Neutrophil (primary cell): ENCODE results near the gene RHD.

ENCODE experiments used
- H3K27ac ChIP-seq: fragments of 200-600 bp; sonication (generic); 2 replicates; pipeline ENCODE4 v1.5.1; 2016; ENCODE audit warnings: mild to moderate bottlenecking, moderate library complexity
- H3K27me3 ChIP-seq: fragments of 200-600 bp; sonication (generic); 2 replicates; pipeline ENCODE4 v1.6.0; 2016; ENCODE audit warnings: mild to moderate bottlenecking
- H3K36me3 ChIP-seq: fragments of 200-600 bp; sonication (generic); 2 replicates; pipeline ENCODE4 v1.5.1; 2017
- H3K4me1 ChIP-seq, 2 experiments: fragments of 200-600 bp in 1 of 2; sonication (generic) in 1 of 2; 1 replicate in 1 of 2; 2 replicates in 1 of 2; pipeline versions ENCODE4 v1.5.1 to v1.6.1; 2013 to 2016; ENCODE audit warnings: low read depth in 1 of 2, low read length in 1 of 2, mild to moderate bottlenecking in 1 of 2, moderate library complexity in 1 of 2; ENCODE audit not compliant: control insufficient read depth in 1 of 2, insufficient read depth in 1 of 2
- H3K4me3 ChIP-seq, 2 experiments: fragments of 200-600 bp in 1 of 2; sonication (generic) in 1 of 2; 1 replicate in 1 of 2; 2 replicates in 1 of 2; pipeline ENCODE4 v1.5.1; 2013 to 2016; ENCODE audit warnings: low read depth in 1 of 2, low read length in 1 of 2, mild to moderate bottlenecking in 1 of 2, moderate library complexity in 1 of 2
- H3K9me3 ChIP-seq: fragments of 200-600 bp; sonication (generic); 2 replicates; pipeline ENCODE4 v1.5.1; 2016
- TF ChIP-seq, protein P1 (sequence below): fragments of 200-600 bp; sonication (generic); IDR thresholded peaks from 2 replicates; pipeline ENCODE4 v1.5.1; 2016; ENCODE audit warnings: antibody characterized with exemption

The RHD gene

DNA sequence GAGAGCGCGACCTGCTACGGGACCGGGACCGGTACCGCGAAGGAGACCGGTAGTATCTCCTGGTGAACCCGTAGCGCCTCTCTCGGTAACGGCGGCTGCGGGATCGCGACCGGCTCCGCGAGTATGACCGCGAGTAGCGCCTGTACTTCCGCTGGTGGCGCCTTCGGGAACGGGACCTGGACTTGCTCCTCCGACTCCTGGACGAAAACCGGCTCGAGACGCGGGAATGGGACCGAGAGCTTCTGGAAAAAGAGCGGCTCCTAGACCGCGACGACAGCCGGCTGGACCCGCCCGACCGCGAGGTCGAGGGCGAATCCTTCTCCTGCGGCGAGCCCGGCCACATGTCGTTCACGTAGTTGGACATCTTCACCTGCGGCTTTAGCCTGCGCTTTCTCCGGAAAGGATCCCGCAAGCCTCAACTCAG is 25.7 kb upstream of the RHD start:
- Histone ChIP-seq H3K4me3 (peak overlapping the region; percentile 86 to 97), H3K27me3 (no peaks in the 10 kb centered on the region), H3K27ac (peak overlapping the region; percentile 95), H3K9me3 (peaks cover 6% of the 10 kb centered on the region), H3K4me1 (peaks cover 48 to 52% of the 10 kb centered on the region in 2 experiments), H3K36me3 (peaks cover 51% of the 10 kb centered on the region)
- TF ChIP-seq, protein P1, sequence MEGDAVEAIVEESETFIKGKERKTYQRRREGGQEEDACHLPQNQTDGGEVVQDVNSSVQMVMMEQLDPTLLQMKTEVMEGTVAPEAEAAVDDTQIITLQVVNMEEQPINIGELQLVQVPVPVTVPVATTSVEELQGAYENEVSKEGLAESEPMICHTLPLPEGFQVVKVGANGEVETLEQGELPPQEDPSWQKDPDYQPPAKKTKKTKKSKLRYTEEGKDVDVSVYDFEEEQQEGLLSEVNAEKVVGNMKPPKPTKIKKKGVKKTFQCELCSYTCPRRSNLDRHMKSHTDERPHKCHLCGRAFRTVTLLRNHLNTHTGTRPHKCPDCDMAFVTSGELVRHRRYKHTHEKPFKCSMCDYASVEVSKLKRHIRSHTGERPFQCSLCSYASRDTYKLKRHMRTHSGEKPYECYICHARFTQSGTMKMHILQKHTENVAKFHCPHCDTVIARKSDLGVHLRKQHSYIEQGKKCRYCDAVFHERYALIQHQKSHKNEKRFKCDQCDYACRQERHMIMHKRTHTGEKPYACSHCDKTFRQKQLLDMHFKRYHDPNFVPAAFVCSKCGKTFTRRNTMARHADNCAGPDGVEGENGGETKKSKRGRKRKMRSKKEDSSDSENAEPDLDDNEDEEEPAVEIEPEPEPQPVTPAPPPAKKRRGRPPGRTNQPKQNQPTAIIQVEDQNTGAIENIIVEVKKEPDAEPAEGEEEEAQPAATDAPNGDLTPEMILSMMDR = no peak

GRCh38 chr1:25247024-25247828 is 25.1 kb upstream of the RHD start, which contains the start of gene RSRP1:
Gene RSRP1 (minus strand): TSS chr1:25247454. CDS start chr1:25246963, 491 bp downstream.
- Histone ChIP-seq H3K4me3 (peak within 1 kb of the TSS; percentile 86 to 97), H3K36me3 (peaks cover 45% of the 10 kb centered on the region), H3K27ac (peak within 1 kb of the TSS; percentile 95), H3K27me3 (no peaks in the 10 kb centered on the region), H3K9me3 (peaks cover 6% of the 10 kb centered on the region), H3K4me1 (peaks cover 43 to 47% of the 10 kb centered on the region in 2 experiments)
- TF ChIP-seq, protein P1 = peak; percentile 63

DNA sequence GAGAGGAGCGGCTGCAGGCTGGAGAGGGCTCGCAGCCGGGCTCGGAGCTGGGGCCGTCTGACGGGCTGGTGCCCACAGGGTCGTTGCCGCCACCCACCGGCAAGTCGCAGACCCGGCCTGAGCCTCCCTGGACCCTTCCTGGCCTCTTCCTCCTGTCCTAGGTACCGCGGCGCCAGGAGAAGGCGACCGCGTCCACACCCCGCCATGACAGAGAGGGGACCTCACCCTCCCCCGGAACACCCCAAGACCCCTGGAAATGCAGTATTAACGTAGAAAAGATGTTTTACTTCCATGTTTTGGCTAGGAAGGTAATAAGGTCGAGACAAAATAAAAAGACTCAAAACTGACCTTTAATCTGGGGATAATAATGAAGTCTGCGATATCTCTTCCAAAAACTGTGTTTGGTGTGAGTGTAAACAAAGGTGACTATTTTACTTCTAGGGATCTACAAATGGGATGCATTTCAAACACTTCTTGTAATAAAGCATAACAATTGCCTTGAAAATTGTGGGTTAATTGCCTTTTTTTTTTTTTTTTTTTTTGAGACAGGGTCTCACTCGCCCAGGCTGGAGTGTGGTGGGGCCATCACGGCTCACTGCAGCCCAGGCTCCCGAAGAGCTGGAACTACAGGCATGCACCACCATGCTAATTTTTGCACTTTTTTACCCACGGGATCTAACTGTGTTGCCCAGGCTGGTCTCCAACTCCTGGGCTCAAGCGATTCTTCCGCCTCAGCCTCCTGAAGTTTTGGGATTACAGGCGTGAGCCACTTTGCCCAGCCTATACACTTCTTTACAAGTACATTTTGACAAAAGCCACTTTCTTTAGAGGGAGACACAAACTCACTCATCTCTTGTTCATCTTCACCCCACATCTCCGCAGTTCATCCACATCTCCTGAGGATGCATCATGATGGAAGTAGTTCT is 24.2 kb upstream of the RHD start:
- Histone ChIP-seq H3K36me3 (peaks cover 36% of the 10 kb centered on the region), H3K27me3 (no peaks in the 10 kb centered on the region), H3K4me1 (peaks cover 39% of the 10 kb centered on the region in 2 experiments), H3K4me3 (peak overlapping the region; percentile 86 to 97), H3K27ac (peak overlapping the region; percentile 95), H3K9me3 (peaks cover 6% of the 10 kb centered on the region)
- TF ChIP-seq, protein P1 = no peak

DNA sequence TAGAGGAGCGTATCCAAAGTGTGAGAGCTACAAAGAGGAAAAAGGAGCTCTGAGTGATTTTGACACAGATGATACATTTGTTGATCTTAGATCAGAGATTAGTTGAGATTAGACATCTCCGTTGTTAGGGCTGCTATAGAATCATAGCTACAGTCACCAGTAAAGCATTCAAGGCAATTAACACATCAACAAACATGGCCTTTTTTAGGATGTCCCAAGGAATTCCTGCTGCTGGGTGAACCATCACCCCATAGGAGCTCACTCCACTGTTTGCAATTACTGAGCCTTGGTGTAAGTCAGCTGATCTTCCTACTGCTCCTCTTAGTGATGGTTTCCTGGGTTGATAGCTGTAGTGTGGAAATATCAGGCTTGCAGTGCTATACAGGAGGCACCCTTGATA is 18.4 kb upstream of the RHD start:
- H3K4me3 ChIP-seq = no peak overlapping the region

More for the DNA sequence above, 18.4 kb upstream of the RHD start:
- no peaks in the 10 kb centered on the region for H3K9me3 ChIP-seq
- no peak overlapping the region for H3K27ac ChIP-seq
- no peaks in the 10 kb centered on the region for H3K27me3 ChIP-seq
- H3K4me1 ChIP-seq = no peaks in the 10 kb centered on the region
- TF ChIP-seq, protein P1 = no peak
- no peaks in the 10 kb centered on the region for H3K36me3 ChIP-seq
